ENCODE results near the gene CCDC117. TPM values are rescaled to one million over a fixed set of nuclear protein-coding genes. Genes with fewer than 3 reads are reported as not detected.

The CCDC117 gene
- total RNA-seq, 2 donors from 2014 or later: 21.2 to 24.9 TPM

DNA sequence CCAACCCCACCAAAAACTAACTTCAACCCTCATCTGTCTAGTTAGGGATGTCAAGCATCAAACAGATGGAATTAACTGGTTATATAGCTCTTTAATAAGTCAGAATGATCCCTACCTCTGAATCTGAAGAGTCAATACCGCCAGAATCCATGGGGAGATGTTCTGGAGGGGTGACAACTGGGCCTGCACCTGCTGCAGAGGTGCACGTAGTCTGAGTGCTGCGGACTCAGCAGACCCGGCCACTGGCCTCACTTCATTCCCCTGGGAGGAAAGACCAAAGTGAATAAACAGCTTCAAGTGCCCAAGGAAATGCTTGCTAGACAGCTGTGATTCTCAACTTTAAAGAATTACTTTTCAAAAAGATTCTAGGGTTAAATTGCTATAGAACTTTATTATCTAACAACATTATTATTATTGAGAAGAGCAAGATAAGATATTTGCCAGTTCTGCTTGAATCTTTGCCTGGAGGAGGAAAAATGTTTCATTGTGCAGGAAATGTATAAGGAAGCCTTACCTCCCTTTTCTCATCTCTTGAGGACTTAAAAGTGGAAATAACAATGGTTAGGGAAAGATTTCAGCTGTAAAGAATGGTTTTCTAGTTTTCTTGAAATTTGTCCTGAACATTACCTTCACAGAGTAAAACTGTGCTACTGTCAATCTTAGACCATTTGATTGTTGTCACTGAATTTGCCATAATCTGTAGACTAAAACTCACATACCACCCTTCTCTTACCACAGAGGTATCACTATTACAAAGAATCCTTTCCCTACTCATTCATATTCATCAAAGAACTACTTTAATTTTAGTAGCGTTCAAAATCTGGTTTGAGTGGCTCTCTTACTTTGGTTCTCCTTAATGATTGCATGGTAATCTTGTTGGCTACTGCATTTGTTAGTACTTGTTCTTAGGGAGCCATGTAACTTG lies 23.7 kb downstream of the CCDC117 start:
- Histone ChIP-seq H3K4me1 (no peaks in the 10 kb centered on the region), H3K27me3 (no peaks in the 10 kb centered on the region), H3K9ac (ENCODE audit: low read depth in 2 of 2, low read length in 2 of 2) (peak overlapping the region; percentile 1 to 29), H3K27ac (no peak overlapping the region), H3K9me3 (no peaks in the 10 kb centered on the region), H3K4me3 (no peak overlapping the region), H3K36me3 (peaks cover 20% of the 10 kb centered on the region)
- no peak for DNase-seq
- TF ChIP-seq, protein P1, sequence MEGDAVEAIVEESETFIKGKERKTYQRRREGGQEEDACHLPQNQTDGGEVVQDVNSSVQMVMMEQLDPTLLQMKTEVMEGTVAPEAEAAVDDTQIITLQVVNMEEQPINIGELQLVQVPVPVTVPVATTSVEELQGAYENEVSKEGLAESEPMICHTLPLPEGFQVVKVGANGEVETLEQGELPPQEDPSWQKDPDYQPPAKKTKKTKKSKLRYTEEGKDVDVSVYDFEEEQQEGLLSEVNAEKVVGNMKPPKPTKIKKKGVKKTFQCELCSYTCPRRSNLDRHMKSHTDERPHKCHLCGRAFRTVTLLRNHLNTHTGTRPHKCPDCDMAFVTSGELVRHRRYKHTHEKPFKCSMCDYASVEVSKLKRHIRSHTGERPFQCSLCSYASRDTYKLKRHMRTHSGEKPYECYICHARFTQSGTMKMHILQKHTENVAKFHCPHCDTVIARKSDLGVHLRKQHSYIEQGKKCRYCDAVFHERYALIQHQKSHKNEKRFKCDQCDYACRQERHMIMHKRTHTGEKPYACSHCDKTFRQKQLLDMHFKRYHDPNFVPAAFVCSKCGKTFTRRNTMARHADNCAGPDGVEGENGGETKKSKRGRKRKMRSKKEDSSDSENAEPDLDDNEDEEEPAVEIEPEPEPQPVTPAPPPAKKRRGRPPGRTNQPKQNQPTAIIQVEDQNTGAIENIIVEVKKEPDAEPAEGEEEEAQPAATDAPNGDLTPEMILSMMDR (IDR thresholded peaks at IDR 0.05): no peak
- intact Hi-C loops (cut with DNase I): no loop called here

DNA sequence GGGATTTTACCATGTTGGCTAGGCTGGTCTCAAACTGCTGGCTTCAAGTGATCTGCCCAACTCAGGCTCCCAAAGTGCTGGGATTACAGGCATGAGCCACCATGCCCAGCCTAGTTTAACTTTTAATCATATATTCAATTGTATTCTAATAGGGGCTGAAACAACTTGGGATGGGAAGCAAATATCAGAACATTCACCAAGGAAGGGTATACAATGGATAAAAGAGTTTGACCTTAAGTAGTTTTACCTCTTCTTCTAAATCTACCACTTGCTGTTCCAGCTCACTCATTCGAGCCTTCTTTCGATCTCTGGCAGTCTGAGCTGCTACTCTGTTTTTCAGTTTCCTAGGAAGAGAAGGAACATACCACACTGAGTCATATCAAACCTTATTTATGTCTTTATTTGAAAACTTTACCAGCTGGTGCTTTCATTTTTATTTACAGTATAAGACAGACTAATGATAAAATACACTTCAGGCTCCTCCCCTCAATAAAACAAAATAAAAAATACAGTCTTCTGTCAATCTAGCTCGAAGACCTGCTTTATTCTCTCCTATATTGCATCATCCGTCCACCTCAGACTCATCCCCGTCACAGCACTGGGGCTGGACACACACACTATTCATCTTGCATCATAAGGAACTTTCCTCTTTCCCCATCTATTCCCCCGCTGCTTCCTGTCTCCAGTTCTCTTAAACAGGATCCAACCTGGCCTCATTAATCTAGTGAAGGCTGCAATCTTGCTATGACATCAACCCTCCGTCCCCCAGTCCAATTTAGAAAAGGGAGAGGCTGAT lies 26.5 kb downstream of the CCDC117 start:
- Histone ChIP-seq H3K4me1 (peaks cover 4% of the 10 kb centered on the region), H3K27ac (peak overlapping the region; percentile 96)
- intact Hi-C loops (cut with DNase I): no loop called here

DNA sequence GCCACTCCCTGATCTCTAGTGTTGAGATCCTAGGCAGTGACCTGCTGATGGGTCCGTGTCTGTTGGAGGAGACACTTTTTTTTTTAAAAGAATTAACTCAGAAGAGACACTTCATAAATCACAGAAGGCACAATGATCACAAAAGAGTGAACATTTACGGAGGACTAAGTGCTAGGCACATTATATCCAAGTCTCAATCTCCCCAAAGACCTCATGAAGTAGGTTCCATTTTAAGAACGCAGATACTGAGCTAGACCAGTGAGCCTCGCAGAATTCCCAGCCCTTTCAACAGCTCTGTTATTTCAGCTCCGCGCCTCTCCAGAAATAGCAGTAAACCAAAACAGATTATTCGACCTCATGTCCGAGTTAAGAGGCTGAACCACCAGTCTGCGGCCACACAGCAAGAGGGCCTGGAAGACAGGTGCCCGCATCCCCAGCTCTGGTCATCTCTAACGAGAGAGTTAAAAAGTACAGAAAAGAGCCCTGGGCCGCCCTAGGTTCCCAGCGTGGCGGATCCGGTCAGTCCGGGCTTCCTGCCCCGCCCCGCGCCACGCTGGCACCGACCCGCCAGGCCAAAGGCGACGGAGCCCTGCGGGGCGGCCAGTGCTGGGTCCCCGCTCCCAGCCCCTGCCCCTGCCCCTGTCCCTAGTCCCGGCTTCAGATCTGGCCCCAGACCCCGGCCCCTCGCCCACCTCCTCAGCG lies 27.3 kb downstream of the CCDC117 start:
- Histone ChIP-seq H3K27ac (peak overlapping the region; percentile 96), H3K9me3 (no peaks in the 10 kb centered on the region), H3K36me3 (peaks cover 19% of the 10 kb centered on the region), H3K4me1 (peaks cover 4% of the 10 kb centered on the region), H3K27me3 (no peaks in the 10 kb centered on the region), H3K9ac (ENCODE audit: low read depth in 2 of 2, low read length in 2 of 2) (peak overlapping the region; percentile 99 to 100), H3K4me3 (peak overlapping the region; percentile 81)
- intact Hi-C loops (cut with DNase I): no loop called here
- peak; percentile 70 for DNase-seq
- TF ChIP-seq, protein P1 (IDR thresholded peaks at IDR 0.05): no peak

More for the DNA sequence above, 26.5 kb downstream of the CCDC117 start:
- H3K9me3 ChIP-seq: no peaks in the 10 kb centered on the region
- DNase-seq: peak; percentile 62
- peak overlapping the region; percentile 81 for H3K4me3 ChIP-seq
- peak overlapping the region; percentile 99 to 100 for H3K9ac ChIP-seq (ENCODE audit: low read depth in 2 of 2, low read length in 2 of 2)
- H3K27me3 ChIP-seq: no peaks in the 10 kb centered on the region
- peaks cover 20% of the 10 kb centered on the region for H3K36me3 ChIP-seq
- TF ChIP-seq, protein P1 (IDR thresholded peaks at IDR 0.05): no peak

DNA sequence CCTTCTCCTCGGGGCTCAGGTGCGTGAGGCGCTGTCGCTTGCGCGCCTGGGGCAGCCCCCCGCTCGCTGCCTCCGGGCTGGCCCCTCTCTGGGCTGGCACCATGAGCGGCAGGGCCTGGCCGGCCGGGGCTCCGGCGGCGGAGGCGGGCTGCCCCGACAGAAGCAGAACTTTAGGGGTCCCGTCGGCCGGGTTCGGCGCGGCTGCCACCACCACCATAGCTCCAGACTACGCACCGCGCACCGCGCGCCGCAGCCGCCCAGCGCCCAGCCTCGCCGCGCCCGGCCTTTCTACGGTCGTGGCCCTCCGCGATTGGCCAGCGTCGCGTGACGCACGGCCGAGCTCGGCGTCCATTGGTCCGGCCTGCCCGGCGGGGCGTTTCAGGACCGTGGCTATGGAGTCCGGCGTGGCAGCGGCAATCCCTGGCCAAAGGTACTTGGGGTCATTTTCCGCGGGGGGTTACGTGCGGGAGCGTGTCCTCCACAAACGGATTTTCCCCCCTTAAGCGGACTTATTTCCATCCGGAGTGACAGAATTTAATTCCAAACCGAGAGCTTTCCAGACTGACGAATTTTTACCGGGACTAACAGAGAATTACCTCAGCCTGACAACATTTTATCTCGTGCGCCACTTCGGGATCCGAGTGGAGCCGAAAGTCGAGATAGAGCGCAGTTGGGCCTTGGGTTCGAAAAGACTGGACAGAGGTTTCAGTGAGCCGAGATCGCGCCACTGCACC lies 28.0 kb downstream of the CCDC117 start, which contains the start of gene XBP1:
Gene XBP1 (minus strand): TSS at position 262 of the 734 bp plus-strand sequence.
- Histone ChIP-seq H3K4me3 (peak within 1 kb of the TSS; percentile 81), H3K36me3 (peaks cover 12% of the 10 kb centered on the region), H3K27ac (peak within 1 kb of the TSS; percentile 96), H3K4me1 (peaks cover 4% of the 10 kb centered on the region), H3K9me3 (no peaks in the 10 kb centered on the region), H3K9ac (ENCODE audit: low read depth in 2 of 2, low read length in 2 of 2) (peak within 1 kb of the TSS; percentile 99 to 100), H3K27me3 (no peaks in the 10 kb centered on the region)
- peak; percentile 95 for DNase-seq
- intact Hi-C loops (cut with DNase I): no loop called here
- TF ChIP-seq, protein P1 (IDR thresholded peaks at IDR 0.05): no peak

Data from colonic mucosa (tissue), 4 donors.